Fibroblast of pulmonary artery (primary cell): ENCODE measurements around the gene FRRS1L.
A peak's percentile ranks its signal among the peaks of the same experiment; 100 is the strongest.

Experiments used
- DNase-seq: peaks from one replicate; pipeline ENCODE4 v3.0.0-alpha.2; 2010; ENCODE audit warnings: low read depth
- H3K4me3 ChIP-seq: replicated peaks from 2 replicates; pipeline ENCODE4 v1.5.1; 2011; ENCODE audit warnings: low read depth, mild to moderate bottlenecking, control low read depth, low read length, moderate library complexity
- CTCF ChIP-seq: IDR thresholded peaks from 2 replicates; pipeline ENCODE4 v1.5.1; 2011; ENCODE audit warnings: mild to moderate bottlenecking, control low read depth, low read length, inconsistent platforms; ENCODE audit errors: missing control alignments

Gene FRRS1L

GRCh38 chr9:109100543-109101201 is 66.4 kb downstream of the FRRS1L start:
- DNase-seq = no peak
- TF ChIP-seq CTCF = no peak
- no peak overlapping the region for H3K4me3 ChIP-seq

GRCh38 chr9:109098960-109099308 is 68.1 kb downstream of the FRRS1L start:
- no peak for DNase-seq
- no peak for TF ChIP-seq CTCF
- no peak overlapping the region for H3K4me3 ChIP-seq

DNA sequence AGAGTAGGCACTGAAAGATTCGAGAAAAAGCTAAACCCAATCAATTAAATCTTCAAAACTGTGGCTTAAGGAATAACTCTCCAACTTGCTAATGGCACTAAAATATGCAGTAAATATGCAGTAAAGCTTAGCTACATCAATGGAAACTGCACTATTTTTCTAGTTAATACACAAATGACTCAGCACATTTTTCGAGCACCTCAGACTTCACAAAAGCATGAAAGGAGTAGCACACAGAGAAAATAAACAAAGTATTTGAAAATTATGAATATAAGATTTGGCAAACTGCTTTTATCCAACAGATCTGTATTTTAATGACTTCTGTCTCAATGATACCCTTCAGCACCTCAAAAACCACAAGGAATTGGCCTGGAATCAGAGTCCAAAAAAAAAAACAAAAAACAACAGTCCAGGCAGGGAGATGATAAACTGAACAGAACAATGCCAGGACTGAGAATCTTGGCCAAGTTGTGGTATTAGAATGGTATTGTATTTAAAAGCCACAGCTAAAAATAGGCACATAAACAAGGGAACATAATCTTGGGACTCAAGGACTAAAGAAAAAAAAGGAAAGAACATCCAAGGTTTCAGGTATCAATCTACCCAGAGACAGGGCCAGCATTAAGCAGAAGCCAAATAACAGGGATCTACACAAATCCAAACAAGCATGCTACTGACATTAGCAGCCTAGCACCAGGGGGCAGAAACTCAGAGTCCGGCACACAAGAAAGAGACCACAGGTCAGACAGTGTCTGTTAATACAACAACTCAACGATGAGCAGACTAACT is 68.7 kb downstream of the FRRS1L start:
- no peak overlapping the region for H3K4me3 ChIP-seq
- TF ChIP-seq CTCF = peak; percentile 52
- DNase-seq = peak; percentile 93

DNA sequence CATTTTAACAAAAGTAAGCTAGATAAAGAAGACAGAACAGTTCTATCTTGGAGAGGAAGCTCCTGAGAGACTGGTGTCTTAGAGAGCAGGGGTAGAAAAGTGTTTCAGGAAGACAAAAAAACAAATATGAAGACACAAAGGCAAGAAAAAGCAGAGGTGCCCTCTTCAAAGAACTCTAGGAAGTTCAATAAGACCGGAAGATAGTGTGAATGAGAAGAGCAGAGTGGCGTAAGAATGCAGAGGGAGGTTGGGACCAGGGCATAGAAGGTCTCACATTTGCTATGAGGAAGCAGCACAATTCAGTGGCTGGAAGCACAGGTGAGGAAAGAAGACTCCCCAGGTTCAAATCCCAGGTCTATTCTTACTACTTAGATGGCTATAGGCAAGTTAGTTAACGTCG is 69.9 kb downstream of the FRRS1L start:
- no peak overlapping the region for H3K4me3 ChIP-seq
- no peak for TF ChIP-seq CTCF
- no peak for DNase-seq

DNA sequence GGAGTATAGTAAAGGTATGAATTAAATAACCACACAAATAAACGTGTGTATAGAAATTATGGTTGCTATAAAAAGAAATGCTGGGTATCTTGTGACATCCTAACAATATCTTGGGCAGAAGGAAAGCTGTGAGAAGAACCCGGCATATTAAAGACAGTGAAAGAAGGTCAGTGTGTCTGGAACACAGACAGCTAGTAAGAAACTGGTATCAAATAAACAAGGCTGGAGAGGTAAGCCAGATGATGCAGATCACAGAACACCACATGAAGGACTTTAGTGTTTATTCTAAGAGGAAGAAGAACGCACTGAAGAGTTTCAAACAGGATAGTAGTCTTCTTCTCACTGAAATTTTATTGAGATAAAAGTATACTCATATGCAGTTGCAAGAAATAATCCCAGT is 71.7 kb downstream of the FRRS1L start:
- TF ChIP-seq CTCF = no peak
- DNase-seq = no peak
- no peak overlapping the region for H3K4me3 ChIP-seq

DNA sequence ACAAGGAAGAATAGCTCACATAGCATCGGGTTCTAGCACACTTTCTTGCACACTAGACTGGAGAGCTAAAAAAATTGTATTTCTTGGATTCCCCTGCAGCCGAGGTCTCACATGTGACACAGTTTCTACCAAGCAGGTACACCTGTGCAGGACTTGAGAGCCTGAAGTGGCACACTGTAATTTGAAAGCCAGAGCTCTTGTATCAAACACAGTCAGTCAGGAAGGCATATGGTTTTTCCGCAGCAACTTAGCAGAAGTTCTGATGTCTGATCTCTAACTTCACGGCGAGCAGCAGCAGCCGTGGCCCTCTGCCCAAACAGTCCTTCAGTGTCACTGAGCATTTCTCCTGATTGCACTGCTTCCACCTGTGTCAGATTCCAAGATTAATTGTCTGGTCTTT is 72.8 kb downstream of the FRRS1L start:
- no peak for TF ChIP-seq CTCF
- no peak for DNase-seq

DNA sequence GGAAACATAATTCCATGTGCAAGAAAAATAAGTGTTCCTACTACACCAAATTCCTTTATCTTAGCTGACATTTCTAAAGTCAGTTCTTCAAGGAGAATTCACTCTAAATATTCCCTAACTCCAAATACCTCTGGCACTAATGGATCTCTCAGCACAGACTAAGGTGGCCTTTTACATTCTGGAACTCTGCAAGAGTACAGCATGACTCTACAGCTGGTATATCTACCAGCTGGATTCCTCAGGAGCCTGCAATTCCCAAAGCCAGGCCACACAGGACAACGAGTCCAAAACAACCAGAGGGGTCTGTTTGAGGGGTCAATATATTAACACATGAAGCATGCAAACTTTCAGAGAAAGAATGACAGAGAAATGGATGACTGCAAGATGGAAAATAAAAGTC is 74.5 kb downstream of the FRRS1L start:
- no peak for DNase-seq
- no peak overlapping the region for H3K4me3 ChIP-seq
- TF ChIP-seq CTCF = no peak

More for the DNA sequence above, 72.8 kb downstream of the FRRS1L start:
- H3K4me3 ChIP-seq = no peak overlapping the region
